ENCODE data around the gene APOL5.

APOL5 gene

DNA sequence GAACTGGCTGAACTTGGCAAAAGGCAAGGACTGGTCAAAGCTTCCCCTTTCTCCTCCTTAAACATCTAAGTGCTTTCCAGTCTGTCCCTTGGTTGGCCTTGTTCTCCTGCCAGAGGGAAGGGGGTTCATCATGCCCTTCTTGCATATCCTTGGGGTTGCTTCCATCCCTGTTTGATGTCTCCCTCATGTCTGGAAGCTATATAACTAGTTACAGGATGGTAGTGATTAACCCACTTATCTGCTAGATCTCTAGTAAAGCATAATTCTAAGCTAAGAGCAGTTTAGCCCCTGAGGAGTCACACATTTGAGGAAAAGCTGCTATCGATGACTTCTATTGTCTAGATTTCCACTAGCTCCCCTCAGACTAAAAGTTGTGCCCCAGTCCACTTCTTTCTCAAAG is 22.9 kb downstream of the APOL5 start:
- Histone ChIP-seq H3K4me3 (no peak overlapping the region), H3K27ac (no peak overlapping the region)
- TF ChIP-seq, protein P1, sequence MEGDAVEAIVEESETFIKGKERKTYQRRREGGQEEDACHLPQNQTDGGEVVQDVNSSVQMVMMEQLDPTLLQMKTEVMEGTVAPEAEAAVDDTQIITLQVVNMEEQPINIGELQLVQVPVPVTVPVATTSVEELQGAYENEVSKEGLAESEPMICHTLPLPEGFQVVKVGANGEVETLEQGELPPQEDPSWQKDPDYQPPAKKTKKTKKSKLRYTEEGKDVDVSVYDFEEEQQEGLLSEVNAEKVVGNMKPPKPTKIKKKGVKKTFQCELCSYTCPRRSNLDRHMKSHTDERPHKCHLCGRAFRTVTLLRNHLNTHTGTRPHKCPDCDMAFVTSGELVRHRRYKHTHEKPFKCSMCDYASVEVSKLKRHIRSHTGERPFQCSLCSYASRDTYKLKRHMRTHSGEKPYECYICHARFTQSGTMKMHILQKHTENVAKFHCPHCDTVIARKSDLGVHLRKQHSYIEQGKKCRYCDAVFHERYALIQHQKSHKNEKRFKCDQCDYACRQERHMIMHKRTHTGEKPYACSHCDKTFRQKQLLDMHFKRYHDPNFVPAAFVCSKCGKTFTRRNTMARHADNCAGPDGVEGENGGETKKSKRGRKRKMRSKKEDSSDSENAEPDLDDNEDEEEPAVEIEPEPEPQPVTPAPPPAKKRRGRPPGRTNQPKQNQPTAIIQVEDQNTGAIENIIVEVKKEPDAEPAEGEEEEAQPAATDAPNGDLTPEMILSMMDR (IDR thresholded peaks at IDR 0.05) = no peak
- DNase-seq (ENCODE audit: low spot score) = no peak

- H3K4me3 ChIP-seq = no peak overlapping the region
- DNase-seq (ENCODE audit: low spot score) = no peak
- H3K27ac ChIP-seq = peak overlapping the region in 1 of 2 donors; percentile 9
- TF ChIP-seq, protein P1 (IDR thresholded peaks at IDR 0.05) = no peak
These were observed 24.8 kb downstream of the APOL5 start for GRCh38 chr22:35742342-35743100.

DNA sequence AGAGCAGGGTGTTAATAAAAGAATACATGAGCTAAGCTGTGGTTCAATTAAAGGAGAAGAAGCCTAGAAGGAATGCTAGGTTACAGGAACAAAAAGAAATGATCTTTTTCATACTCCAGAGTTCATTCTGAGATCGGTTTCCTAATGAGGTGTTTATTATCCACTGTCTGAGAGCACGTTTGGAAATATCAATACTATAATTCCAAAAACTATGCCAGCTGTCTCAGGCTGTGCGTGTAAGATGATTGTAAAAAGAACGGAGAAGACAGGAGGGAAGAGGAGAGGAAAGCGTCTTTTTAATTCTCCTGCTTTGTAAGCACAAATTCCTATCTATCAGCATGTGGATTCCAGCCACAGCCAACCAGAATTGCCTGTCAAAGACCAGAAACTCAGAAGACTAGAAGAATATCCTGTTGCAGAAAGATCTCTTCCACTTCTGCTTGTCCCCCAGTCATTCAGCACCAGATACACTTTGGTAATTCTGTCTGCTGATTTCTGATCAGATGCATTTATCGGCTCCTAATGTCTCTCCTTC is 25.7 kb downstream of the APOL5 start:
- H3K4me3 ChIP-seq = no peak overlapping the region
- DNase-seq (ENCODE audit: low spot score) = no peak
- no peak overlapping the region for H3K27ac ChIP-seq
- TF ChIP-seq, protein P1 (IDR thresholded peaks at IDR 0.05) = no peak

GRCh38 chr22:35746248-35746647 is 28.6 kb downstream of the APOL5 start:
- Histone ChIP-seq H3K27ac (no peak overlapping the region), H3K4me3 (no peak overlapping the region)
- DNase-seq (ENCODE audit: low spot score) = no peak
- TF ChIP-seq, protein P1 (IDR thresholded peaks at IDR 0.05) = no peak

- TF ChIP-seq, protein P1 (IDR thresholded peaks at IDR 0.05) = no peak
- H3K27ac ChIP-seq = no peak overlapping the region
- H3K4me3 ChIP-seq = no peak overlapping the region
- DNase-seq (ENCODE audit: low spot score) = no peak
These were observed 29.5 kb downstream of the APOL5 start for GRCh38 chr22:35746946-35747703.

GRCh38 chr22:35749808-35750207 is 32.1 kb downstream of the APOL5 start:
- Histone ChIP-seq H3K27ac (no peak overlapping the region), H3K4me3 (no peak overlapping the region)
- DNase-seq (ENCODE audit: low spot score) = no peak
- TF ChIP-seq, protein P1 (IDR thresholded peaks at IDR 0.05) = no peak

All from coronary artery (tissue), 2 donors.